HG02970 (cell line): ENCODE data around the gene NOL4.

Experiments used
- ATAC-seq: cut with Tn5 transposase; IDR thresholded peaks from one replicate; pipeline ENCODE4 v1.9.1; 2021; ENCODE audit warnings: mild to moderate bottlenecking, moderate library complexity, moderate number of reproducible peaks; ENCODE audit not compliant: unreplicated experiment, low FRiP score

NOL4 gene

GRCh38 chr18:34203866-34204265 lies 20.8 kb downstream of the NOL4 start:
- no peak for ATAC-seq

GRCh38 chr18:34196256-34196655 lies 28.5 kb downstream of the NOL4 start:
- no peak for ATAC-seq

- no peak for ATAC-seq
Measured at GRCh38 chr18:34194239-34194638, 30.5 kb downstream of the NOL4 start.

GRCh38 chr18:34189656-34190435 lies 34.9 kb downstream of the NOL4 start:
- no peak for ATAC-seq
